PFSK-1 (cell line): ENCODE results near the gene USP4.

ENCODE experiments used
- POLR2AphosphoS5 ChIP-seq: IDR thresholded peaks from 2 replicates; pipeline ENCODE4 v1.6.1; 2012; ENCODE audit warnings: low read depth, mild to moderate bottlenecking, control low read depth, low read length, moderate library complexity
- SIN3A ChIP-seq: IDR thresholded peaks from 2 replicates; pipeline ENCODE4 v1.6.1; 2012; ENCODE audit warnings: mild to moderate bottlenecking, low read length, moderate library complexity, borderline replicate concordance; ENCODE audit not compliant: insufficient read depth
- TAF1 ChIP-seq: IDR thresholded peaks from 2 replicates; pipeline ENCODE4 v1.6.1; 2012; ENCODE audit warnings: low read length, control low read depth, borderline replicate concordance; ENCODE audit not compliant: insufficient read depth

DNA sequence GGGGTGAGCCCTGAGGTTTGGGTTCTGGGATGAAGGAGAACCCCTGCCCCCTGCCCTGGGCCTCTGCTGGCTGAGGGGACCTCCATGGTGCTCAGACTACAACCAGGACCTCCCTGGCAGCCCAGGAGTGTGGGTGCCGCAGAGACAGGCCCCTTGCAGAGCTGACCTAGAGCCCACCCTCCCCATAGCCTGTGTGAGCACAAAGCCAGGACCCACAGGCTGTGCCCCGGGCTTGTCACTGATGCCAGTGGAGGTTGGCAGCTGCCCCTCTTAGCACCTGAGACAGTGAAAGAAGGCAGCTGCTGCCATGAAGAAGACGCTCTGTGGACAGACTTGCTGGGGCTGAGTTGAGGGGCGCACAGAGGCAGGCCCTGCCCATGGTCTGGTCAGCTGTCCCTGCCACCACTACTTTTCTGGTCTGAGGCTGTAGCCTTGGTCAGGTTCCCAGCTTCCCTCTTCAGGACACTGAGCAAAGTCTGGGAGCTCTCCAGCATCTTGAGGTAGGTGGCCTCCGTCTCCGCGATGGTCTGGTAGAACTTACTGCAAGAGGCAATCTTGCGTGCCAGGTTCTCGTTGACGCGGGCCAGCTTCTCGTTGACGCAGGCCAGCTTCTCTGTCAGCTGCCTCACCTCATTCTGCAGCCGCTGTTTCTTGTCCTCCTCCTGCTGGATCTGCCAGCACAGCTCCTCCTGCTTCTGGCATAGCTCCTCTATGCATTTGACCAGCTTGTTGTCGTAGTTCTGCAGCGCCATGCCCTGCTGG lies 23.0 kb downstream of the USP4 start:
- TF ChIP-seq POLR2AphosphoS5 = no peak
- TF ChIP-seq TAF1 = no peak
- no peak for TF ChIP-seq SIN3A
